ENCODE measurements around the gene OLFM1. TPM values are rescaled to one million over a fixed set of nuclear protein-coding genes. Genes with fewer than 3 reads are reported as not detected.

The OLFM1 gene
- polyA plus RNA-seq, 1 donor (not counting 4 experiments of a cell fraction or from before 2014, with no cell fraction given), result 0.25 TPM

DNA sequence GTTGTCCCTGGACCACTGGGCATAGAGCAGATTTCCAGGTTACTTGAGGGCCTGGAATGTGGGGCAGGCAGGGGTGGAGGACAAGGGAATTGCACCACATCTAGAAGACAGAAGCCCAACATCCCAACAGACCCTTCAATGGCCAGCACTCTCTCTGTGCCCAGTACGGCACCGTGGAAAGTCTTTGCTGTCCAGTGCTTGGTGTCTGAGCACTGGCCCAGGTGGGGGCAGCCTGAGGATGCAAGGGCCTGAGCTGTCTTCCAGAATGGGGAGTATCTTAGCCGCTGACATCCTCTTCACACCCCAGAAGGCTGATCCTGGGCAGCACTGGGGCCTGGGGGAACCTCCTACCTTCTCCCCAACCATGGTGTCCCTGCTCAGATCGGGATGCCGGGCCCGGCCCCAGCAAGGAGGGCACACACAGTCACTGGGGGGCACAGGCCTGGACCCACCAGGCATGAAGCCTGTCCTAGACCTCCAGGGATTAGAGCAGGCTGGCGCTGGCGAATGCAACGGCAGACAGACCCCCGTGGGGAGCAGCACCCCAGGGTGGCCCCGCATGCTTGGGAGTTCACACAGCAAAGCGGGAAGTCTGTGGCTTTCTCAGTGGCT is 40.6 kb upstream of the OLFM1 start:
- Histone ChIP-seq H3K9me1 (ENCODE audit: control insufficient read depth, extremely low read depth, insufficient read depth, low read length) (no peaks in the 10 kb centered on the region), H3K27ac (ENCODE audit: control insufficient read depth, insufficient read depth, low read length) (no peak overlapping the region), H2AFZ (ENCODE audit: control insufficient read depth, low read length) (no peak overlapping the region), H3K9ac (ENCODE audit: control insufficient read depth, extremely low read depth, insufficient read depth, low read length) (no peak overlapping the region), H3K4me1 (ENCODE audit: control insufficient read depth, extremely low read depth, insufficient read depth, low read length) (no peaks in the 10 kb centered on the region), H3K4me2 (ENCODE audit: control insufficient read depth, extremely low read depth, insufficient read depth, low read depth, low read length) (no peak overlapping the region), H3K4me3 (ENCODE audit: control insufficient read depth in 2 of 3, extremely low read depth in 1 of 3, insufficient read depth in 2 of 3, low read depth in 1 of 3, low read length in 3 of 3) (no peak overlapping the region), H4K20me1 (ENCODE audit: control insufficient read depth, extremely low read depth, insufficient read depth, low read length) (no peaks in the 10 kb centered on the region), H3K36me3 (ENCODE audit: control insufficient read depth in 2 of 2, extremely low read depth in 1 of 2, insufficient read depth in 2 of 2, low read length in 2 of 2) (no peaks in the 10 kb centered on the region), H3K27me3 (ENCODE audit: control insufficient read depth, extremely low read depth, insufficient read depth, low read length) (no peaks in the 10 kb centered on the region), H3K79me2 (ENCODE audit: control insufficient read depth, insufficient read depth, low read length) (no peaks in the 10 kb centered on the region), H3K9me3 (ENCODE audit: control insufficient read depth, low read depth, low read length) (no peaks in the 10 kb centered on the region)
- no peak for DNase-seq (ENCODE audit: low read depth, low spot score)
- FAIRE-seq, result no peak
- dilution Hi-C loops (cut with MboI; ENCODE audit: extremely low pct_ligation_motif_present, low sequenced_read_pairs), result no loop called here
- TF ChIP-seq EZH2 (IDR thresholded peaks at IDR 0.05; ENCODE audit: low read length), result no peak
- TF ChIP-seq, protein P1, sequence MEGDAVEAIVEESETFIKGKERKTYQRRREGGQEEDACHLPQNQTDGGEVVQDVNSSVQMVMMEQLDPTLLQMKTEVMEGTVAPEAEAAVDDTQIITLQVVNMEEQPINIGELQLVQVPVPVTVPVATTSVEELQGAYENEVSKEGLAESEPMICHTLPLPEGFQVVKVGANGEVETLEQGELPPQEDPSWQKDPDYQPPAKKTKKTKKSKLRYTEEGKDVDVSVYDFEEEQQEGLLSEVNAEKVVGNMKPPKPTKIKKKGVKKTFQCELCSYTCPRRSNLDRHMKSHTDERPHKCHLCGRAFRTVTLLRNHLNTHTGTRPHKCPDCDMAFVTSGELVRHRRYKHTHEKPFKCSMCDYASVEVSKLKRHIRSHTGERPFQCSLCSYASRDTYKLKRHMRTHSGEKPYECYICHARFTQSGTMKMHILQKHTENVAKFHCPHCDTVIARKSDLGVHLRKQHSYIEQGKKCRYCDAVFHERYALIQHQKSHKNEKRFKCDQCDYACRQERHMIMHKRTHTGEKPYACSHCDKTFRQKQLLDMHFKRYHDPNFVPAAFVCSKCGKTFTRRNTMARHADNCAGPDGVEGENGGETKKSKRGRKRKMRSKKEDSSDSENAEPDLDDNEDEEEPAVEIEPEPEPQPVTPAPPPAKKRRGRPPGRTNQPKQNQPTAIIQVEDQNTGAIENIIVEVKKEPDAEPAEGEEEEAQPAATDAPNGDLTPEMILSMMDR (optimal IDR thresholded peaks at IDR 0.05 in 1 of 3, IDR thresholded peaks at IDR 0.05 in 1 of 3, conservative IDR thresholded peaks at IDR 0.05 in 1 of 3; ENCODE audit: extremely low read depth in 1 of 3, insufficient read depth in 2 of 3, low read length in 3 of 3), result no peak

- Histone ChIP-seq H3K36me3 (ENCODE audit: control insufficient read depth in 2 of 2, extremely low read depth in 1 of 2, insufficient read depth in 2 of 2, low read length in 2 of 2) (no peaks in the 10 kb centered on the region), H4K20me1 (ENCODE audit: control insufficient read depth, extremely low read depth, insufficient read depth, low read length) (no peaks in the 10 kb centered on the region), H3K27me3 (ENCODE audit: control insufficient read depth, extremely low read depth, insufficient read depth, low read length) (no peaks in the 10 kb centered on the region), H3K27ac (ENCODE audit: control insufficient read depth, insufficient read depth, low read length) (no peak overlapping the region), H3K9me3 (ENCODE audit: control insufficient read depth, low read depth, low read length) (peaks cover 3% of the 10 kb centered on the region), H3K4me3 (ENCODE audit: control insufficient read depth in 2 of 3, extremely low read depth in 1 of 3, insufficient read depth in 2 of 3, low read depth in 1 of 3, low read length in 3 of 3) (no peak overlapping the region), H2AFZ (ENCODE audit: control insufficient read depth, low read length) (no peak overlapping the region), H3K4me1 (ENCODE audit: control insufficient read depth, extremely low read depth, insufficient read depth, low read length) (no peaks in the 10 kb centered on the region), H3K9ac (ENCODE audit: control insufficient read depth, extremely low read depth, insufficient read depth, low read length) (no peak overlapping the region), H3K4me2 (ENCODE audit: control insufficient read depth, extremely low read depth, insufficient read depth, low read depth, low read length) (no peak overlapping the region), H3K79me2 (ENCODE audit: control insufficient read depth, insufficient read depth, low read length) (no peaks in the 10 kb centered on the region), H3K9me1 (ENCODE audit: control insufficient read depth, extremely low read depth, insufficient read depth, low read length) (no peaks in the 10 kb centered on the region)
- TF ChIP-seq, protein P1 (optimal IDR thresholded peaks at IDR 0.05 in 1 of 3, IDR thresholded peaks at IDR 0.05 in 1 of 3, conservative IDR thresholded peaks at IDR 0.05 in 1 of 3; ENCODE audit: extremely low read depth in 1 of 3, insufficient read depth in 2 of 3, low read length in 3 of 3), result no peak
- no peak for TF ChIP-seq EZH2 (IDR thresholded peaks at IDR 0.05; ENCODE audit: low read length)
- no peak for DNase-seq (ENCODE audit: low read depth, low spot score)
- no peak for FAIRE-seq
- dilution Hi-C loops (cut with MboI; ENCODE audit: extremely low pct_ligation_motif_present, low sequenced_read_pairs), result no loop called here
Measured at GRCh38 chr9:135047521-135047920, 39.9 kb upstream of the OLFM1 start.

All from keratinocyte (primary cell).